ENCODE measurements around the gene SELENOW. TPM values are rescaled to one million over a fixed set of nuclear protein-coding genes. Genes with fewer than 3 reads are reported as not detected.
"Not testable (repeated sequence)": the region's sequence is repeated elsewhere in the genome, so short reads cannot be mapped to it uniquely, and the experiment has no call there.

SELENOW gene
- total and polyA plus RNA-seq, 8 donors = 55.4 to 291 (median 82.9) TPM

DNA sequence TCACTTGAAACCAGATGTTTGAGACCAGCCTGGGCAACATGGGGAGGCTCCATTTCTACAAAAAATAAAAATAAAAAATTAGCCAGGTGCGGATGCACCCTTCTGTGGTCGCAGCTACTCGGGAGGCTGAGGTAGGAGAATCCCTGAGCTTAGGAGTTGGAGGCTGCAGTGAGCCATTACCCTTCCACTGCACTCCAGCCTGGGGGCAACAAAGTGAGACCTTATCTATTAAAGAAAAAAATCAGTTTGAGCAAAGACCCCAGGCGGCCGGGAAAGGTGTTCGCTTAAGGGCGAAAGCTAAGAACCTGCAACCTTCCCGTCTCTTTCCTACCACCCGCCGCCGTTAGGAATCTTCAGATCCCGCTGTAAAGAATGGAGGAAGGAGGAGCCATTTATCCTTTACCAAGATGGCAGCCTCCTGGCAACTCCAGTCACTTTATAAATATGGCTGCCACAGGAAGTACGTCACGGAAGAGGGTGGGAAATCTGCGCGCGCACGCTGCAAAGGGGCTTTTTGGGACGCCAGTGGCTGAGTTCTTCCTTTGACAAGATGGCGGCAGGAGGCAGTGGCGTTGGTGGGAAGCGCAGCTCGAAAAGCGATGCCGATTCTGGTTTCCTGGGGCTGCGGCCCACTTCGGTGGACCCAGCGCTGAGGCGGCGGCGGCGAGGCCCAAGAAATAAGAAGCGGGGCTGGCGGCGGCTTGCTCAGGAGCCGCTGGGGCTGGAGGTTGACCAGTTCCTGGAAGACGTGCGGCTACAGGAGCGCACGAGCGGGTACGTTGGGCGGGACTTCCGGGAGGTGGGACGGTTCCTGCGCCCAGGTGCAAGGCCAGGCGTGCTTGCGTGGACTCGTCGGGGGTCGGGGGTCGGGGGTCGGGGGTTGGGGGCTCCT is 33.2 kb upstream of the SELENOW start, which contains the start of gene NOP53:
NOP53 (plus strand) TSS at position 537 of the 892 bp plus-strand sequence; CDS start at position 551, 14 bp downstream.
- Histone ChIP-seq H3K9me3 (no peaks in the 10 kb centered on the region), H3K4me3 (peak within 1 kb of the TSS; percentile 61 to 78 (median 72)), H3K27me3 (no peaks in the 10 kb centered on the region), H3K4me1 (peaks cover 12 to 24% (median 24%) of the 10 kb centered on the region in 3 donors), H3K27ac (peak within 1 kb of the TSS; percentile 90 to 98 (median 93)), H3K36me3 (peaks cover 0 to 35% (median 9%) of the 10 kb centered on the region in 3 donors)
- TF ChIP-seq CTCF (IDR thresholded peaks at IDR 0.05) = no peak
- intact Hi-C loops (cut with DNase I) = no loop called here
- FAIRE-seq (peak; percentile 26), ATAC-seq (peak; percentile 62 to 79 (median 68)), DNase-seq (peak; percentile 95 to 99 (median 98))
- WGBS, 2 donors = 4% methylated on average over 53 of the region's 53 CpGs

GRCh38 chr19:47746129-47746528 is 32.4 kb upstream of the SELENOW start:
- intact Hi-C loops (cut with DNase I) = not testable (repeated sequence)
- FAIRE-seq = peak; percentile 51

DNA sequence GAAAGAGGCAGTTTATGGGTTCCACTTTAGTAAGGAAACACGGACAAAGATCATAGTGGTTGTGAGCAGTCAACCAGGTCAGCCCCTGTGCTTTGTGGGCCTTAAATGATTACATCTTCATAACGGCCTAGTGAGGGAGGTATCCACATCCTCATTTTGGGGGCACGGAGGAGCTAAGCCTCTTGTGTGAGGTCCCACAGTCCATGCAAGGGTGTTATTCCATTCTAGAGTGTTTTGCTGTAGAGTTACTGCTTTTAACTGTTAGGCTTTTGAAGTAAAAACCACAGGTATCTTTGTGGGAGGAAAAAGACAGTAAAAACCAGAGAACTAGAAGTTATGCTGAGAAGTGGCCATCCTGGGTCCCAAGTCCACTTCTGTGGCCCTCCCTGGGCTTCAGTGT is 29.2 kb upstream of the SELENOW start:
- H3K4me3 ChIP-seq = no peak overlapping the region
- H3K27ac ChIP-seq = no peak overlapping the region
- no peaks in the 10 kb centered on the region for H3K27me3 ChIP-seq
- H3K4me1 ChIP-seq = peaks cover 5 to 18% (median 14%) of the 10 kb centered on the region in 3 donors
- no peaks in the 10 kb centered on the region for H3K9me3 ChIP-seq
- WGBS, 2 donors = 80 to 89% methylated on average over 3 of the region's 3 CpGs
- no peak for DNase-seq
- intact Hi-C loops (cut with DNase I) = no loop called here
- FAIRE-seq = no peak
- peaks cover 11 to 71% (median 36%) of the 10 kb centered on the region in 3 donors for H3K36me3 ChIP-seq
- TF ChIP-seq CTCF (IDR thresholded peaks at IDR 0.05) = no peak
- ATAC-seq = no peak

More at GRCh38 chr19:47746129-47746528, 32.4 kb upstream of the SELENOW start:
- Histone ChIP-seq H3K36me3 (peaks cover 2 to 40% (median 17%) of the 10 kb centered on the region in 3 donors), H3K27ac (peak overlapping the region in 1 of 4 donors; percentile 96), H3K4me1 (peaks cover 12 to 24% (median 24%) of the 10 kb centered on the region in 3 donors), H3K4me3 (peak overlapping the region; percentile 61 to 78 (median 72))
- DNase-seq, ATAC-seq, H3K27me3 ChIP-seq, H3K9me3 ChIP-seq: not testable (repeated sequence)
- 50% methylated on average over 17 of the region's 17 CpGs for WGBS, 2 donors

DNA sequence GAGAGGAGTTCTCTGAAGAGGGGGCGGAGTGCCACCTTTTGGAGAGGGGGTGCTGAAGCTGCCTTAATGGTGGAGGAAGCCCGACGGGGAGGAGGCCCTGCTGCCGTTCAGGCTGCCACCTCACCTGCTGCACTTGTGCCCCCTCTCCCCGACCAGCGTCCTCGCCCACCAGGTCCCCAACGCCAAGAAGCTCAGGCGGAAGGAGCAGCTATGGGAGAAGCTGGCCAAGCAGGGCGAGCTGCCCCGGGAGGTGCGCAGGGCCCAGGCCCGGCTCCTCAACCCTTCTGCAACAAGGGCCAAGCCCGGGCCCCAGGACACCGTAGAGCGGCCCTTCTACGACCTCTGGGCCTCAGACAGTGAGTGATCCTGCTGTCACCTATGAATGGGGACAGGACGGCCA is 27.8 kb upstream of the SELENOW start:
- no peaks in the 10 kb centered on the region for H3K27me3 ChIP-seq
- no peak for TF ChIP-seq CTCF (IDR thresholded peaks at IDR 0.05)
- no peak overlapping the region for H3K4me3 ChIP-seq
- peaks cover 4 to 14% (median 11%) of the 10 kb centered on the region in 3 donors for H3K4me1 ChIP-seq
- no peaks in the 10 kb centered on the region for H3K9me3 ChIP-seq
- DNase-seq = no peak
- H3K27ac ChIP-seq = no peak overlapping the region
- intact Hi-C loops (cut with DNase I) = no loop called here
- peaks cover 11 to 86% (median 47%) of the 10 kb centered on the region in 3 donors for H3K36me3 ChIP-seq
- FAIRE-seq = no peak
- no peak for ATAC-seq
- 93 to 95% methylated on average over 16 to 18 of the region's 18 CpGs for WGBS, 2 donors

GRCh38 chr19:47752440-47753211 is 25.9 kb upstream of the SELENOW start:
- Histone ChIP-seq H3K4me1 (peaks cover 0 to 2% (median 2%) of the 10 kb centered on the region in 3 donors), H3K4me3 (no peak overlapping the region), H3K9me3 (no peaks in the 10 kb centered on the region), H3K36me3 (peaks cover 11 to 92% (median 64%) of the 10 kb centered on the region in 3 donors), H3K27me3 (no peaks in the 10 kb centered on the region), H3K27ac (no peak overlapping the region)
- ATAC-seq (no peak), FAIRE-seq (no peak), DNase-seq (no peak)
- 88 to 89% methylated on average over 27 of the region's 27 CpGs for WGBS, 2 donors
- intact Hi-C loops (cut with DNase I) = no loop called here
- no peak for TF ChIP-seq CTCF (IDR thresholded peaks at IDR 0.05)
